ENCODE results near the gene SLC7A9.

GRCh38 chr19:32870981-32871451, 1.4 kb upstream of the SLC7A9 start:
- TF ChIP-seq POLR2A (IDR thresholded peaks at IDR 0.05), result no peak
- no peak for TF ChIP-seq CTCF (IDR thresholded peaks at IDR 0.05)
